ENCODE results near the gene CTNNA2.

DNA sequence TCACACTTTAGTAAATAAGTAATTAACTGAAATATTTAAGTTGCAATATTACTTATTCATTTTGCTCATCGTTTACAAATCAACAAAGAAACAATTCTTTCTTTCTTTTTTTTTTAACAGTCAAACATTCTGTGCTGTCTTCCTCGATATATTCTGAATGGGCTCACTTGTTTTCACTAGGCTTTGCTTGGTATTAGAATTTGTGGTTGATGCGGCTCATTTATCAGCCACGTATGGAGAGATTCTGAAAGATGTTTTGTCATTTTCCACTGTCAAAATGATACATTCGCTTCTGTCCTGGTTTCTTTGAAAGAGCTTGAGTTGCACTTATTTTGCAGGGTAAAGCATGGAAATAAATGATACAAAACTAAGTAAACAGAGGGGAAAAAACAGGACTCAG, 468.0 kb downstream of the CTNNA2 start:
- TF ChIP-seq, protein P1, sequence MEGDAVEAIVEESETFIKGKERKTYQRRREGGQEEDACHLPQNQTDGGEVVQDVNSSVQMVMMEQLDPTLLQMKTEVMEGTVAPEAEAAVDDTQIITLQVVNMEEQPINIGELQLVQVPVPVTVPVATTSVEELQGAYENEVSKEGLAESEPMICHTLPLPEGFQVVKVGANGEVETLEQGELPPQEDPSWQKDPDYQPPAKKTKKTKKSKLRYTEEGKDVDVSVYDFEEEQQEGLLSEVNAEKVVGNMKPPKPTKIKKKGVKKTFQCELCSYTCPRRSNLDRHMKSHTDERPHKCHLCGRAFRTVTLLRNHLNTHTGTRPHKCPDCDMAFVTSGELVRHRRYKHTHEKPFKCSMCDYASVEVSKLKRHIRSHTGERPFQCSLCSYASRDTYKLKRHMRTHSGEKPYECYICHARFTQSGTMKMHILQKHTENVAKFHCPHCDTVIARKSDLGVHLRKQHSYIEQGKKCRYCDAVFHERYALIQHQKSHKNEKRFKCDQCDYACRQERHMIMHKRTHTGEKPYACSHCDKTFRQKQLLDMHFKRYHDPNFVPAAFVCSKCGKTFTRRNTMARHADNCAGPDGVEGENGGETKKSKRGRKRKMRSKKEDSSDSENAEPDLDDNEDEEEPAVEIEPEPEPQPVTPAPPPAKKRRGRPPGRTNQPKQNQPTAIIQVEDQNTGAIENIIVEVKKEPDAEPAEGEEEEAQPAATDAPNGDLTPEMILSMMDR (IDR thresholded peaks at IDR 0.05): no peak
- no peak for TF ChIP-seq POLR2A (IDR thresholded peaks at IDR 0.05)
